HEK293 (cell line): ENCODE results near the gene PCDH9.

ENCODE experiments used
- CTCF ChIA-PET: fragments of 350-600 bp; formaldehyde crosslinking; extraction: SDS; loops from one replicate; lab custom pipeline; 2021; ENCODE audit warnings: antibody characterized with exemption; lab: Yijun Ruan, JAX
- POLR2A ChIA-PET: fragments of 300-600 bp; formaldehyde crosslinking; extraction: SDS; loops from one replicate; lab custom pipeline; 2020; ENCODE audit warnings: antibody characterized with exemption, inconsistent platforms; lab: Yijun Ruan, JAX
- H3K27ac ChIP-seq: fragments of 200-500 bp; sonication (Bioruptor generic); 2 replicates; pipeline ENCODE4 v1.5.1; 2014; ENCODE audit warnings: low read depth, low read length, control low read depth, inconsistent platforms; ENCODE audit errors: extremely low read depth
- H3K36me3 ChIP-seq, 2 experiments: fragments of 200-500 bp in 1 of 2; sonication (Bioruptor generic) in 1 of 2; 1 replicate in 1 of 2; 2 replicates in 1 of 2; pipeline ENCODE4 v1.5.1; 2014 to 2017; ENCODE audit warnings: inconsistent platforms in 2 of 2, low read length in 2 of 2; ENCODE audit not compliant: control insufficient read depth in 2 of 2, insufficient read depth in 1 of 2
- H3K4me1 ChIP-seq: fragments of 200-500 bp; sonication (Bioruptor generic); 2 replicates; pipeline ENCODE4 v1.5.1; 2014; ENCODE audit warnings: mild to moderate bottlenecking, low read length, inconsistent platforms; ENCODE audit not compliant: control insufficient read depth, insufficient read depth
- H3K4me3 ChIP-seq: 2 replicates; pipeline ENCODE4 v1.5.1; 2011; ENCODE audit warnings: low read depth, mild to moderate bottlenecking, control low read depth, low read length, moderate library complexity
- H3K9me3 ChIP-seq: fragments of 200-500 bp; sonication (Bioruptor generic); 2 replicates; pipeline ENCODE4 v1.5.1; 2014; ENCODE audit warnings: low read depth, low read length, inconsistent platforms; ENCODE audit not compliant: control insufficient read depth, insufficient read depth
- BCL11A ChIP-seq: fragments of 450-650 bp; formaldehyde crosslinking; IDR thresholded peaks from 2 replicates; pipeline ENCODE4 v1.5.1; 2016; ENCODE audit warnings: low read depth, missing biosample characterization, missing genetic modification characterization
- GLI2 ChIP-seq: fragments of 450-650 bp; formaldehyde crosslinking; IDR thresholded peaks from 2 replicates; pipeline ENCODE4; 2017; ENCODE audit warnings: missing biosample characterization, missing genetic modification characterization, low read depth, borderline replicate concordance
- RBAK ChIP-seq: fragments of 450-650 bp; formaldehyde crosslinking; IDR thresholded peaks from 2 replicates; pipeline ENCODE4 v1.5.1; 2016; ENCODE audit warnings: missing biosample characterization, missing genetic modification characterization
- YY2 ChIP-seq: fragments of 450-650 bp; formaldehyde crosslinking; IDR thresholded peaks from 2 replicates; pipeline ENCODE4 v1.5.1; 2016; ENCODE audit warnings: missing biosample characterization, missing genetic modification characterization
- ZBTB1 ChIP-seq: fragments of 450-650 bp; formaldehyde crosslinking; IDR thresholded peaks from 2 replicates; pipeline ENCODE4 v1.5.1; 2016; ENCODE audit warnings: missing biosample characterization, missing genetic modification characterization
- ZBTB20 ChIP-seq: fragments of 450-650 bp; formaldehyde crosslinking; IDR thresholded peaks from 2 replicates; pipeline ENCODE4 v1.5.1; 2016; ENCODE audit warnings: missing biosample characterization, missing genetic modification characterization
- ZNF132 ChIP-seq: fragments of 450-650 bp; formaldehyde crosslinking; IDR thresholded peaks from 2 replicates; pipeline ENCODE4 v1.5.1; 2017; ENCODE audit warnings: missing biosample characterization, missing genetic modification characterization, borderline replicate concordance
- ZNF2 ChIP-seq: fragments of 450-650 bp; formaldehyde crosslinking; IDR thresholded peaks from 2 replicates; pipeline ENCODE4 v1.5.1; 2016; ENCODE audit warnings: missing biosample characterization, missing genetic modification characterization
- ZNF214 ChIP-seq: fragments of 450-650 bp; formaldehyde crosslinking; IDR thresholded peaks from 2 replicates; pipeline ENCODE4 v1.5.1; 2017; ENCODE audit warnings: missing biosample characterization, mild to moderate bottlenecking, missing genetic modification characterization, borderline replicate concordance
- ZNF248 ChIP-seq: fragments of 450-650 bp; formaldehyde crosslinking; IDR thresholded peaks from 2 replicates; pipeline ENCODE4 v1.5.1; 2017; ENCODE audit warnings: missing biosample characterization, missing genetic modification characterization
- ZNF350 ChIP-seq: fragments of 450-650 bp; formaldehyde crosslinking; IDR thresholded peaks from 2 replicates; pipeline ENCODE4 v1.5.0; 2017; ENCODE audit warnings: missing biosample characterization, mild to moderate bottlenecking, missing genetic modification characterization
- ZNF37A ChIP-seq: fragments of 450-650 bp; IDR thresholded peaks from 2 replicates; pipeline ENCODE4 v1.5.1; 2018; ENCODE audit warnings: missing biosample characterization, missing genetic modification characterization
- ZNF416 ChIP-seq: fragments of 450-650 bp; formaldehyde crosslinking; IDR thresholded peaks from 2 replicates; pipeline ENCODE4 v1.5.1; 2016; ENCODE audit warnings: missing biosample characterization, missing genetic modification characterization
- ZNF426 ChIP-seq: fragments of 450-650 bp; formaldehyde crosslinking; IDR thresholded peaks from 2 replicates; pipeline ENCODE4 v1.5.1; 2017; ENCODE audit warnings: missing biosample characterization, missing genetic modification characterization, mild to moderate bottlenecking, inconsistent platforms, moderate library complexity
- ZNF501 ChIP-seq: fragments of 450-650 bp; formaldehyde crosslinking; IDR thresholded peaks from 2 replicates; pipeline ENCODE4 v1.5.1; 2016; ENCODE audit warnings: missing biosample characterization, missing genetic modification characterization
- ZNF558 ChIP-seq: fragments of 450-650 bp; formaldehyde crosslinking; IDR thresholded peaks from 2 replicates; pipeline ENCODE4 v1.5.1; 2016; ENCODE audit warnings: missing biosample characterization, missing genetic modification characterization
- ZNF654 ChIP-seq: fragments of 450-650 bp; formaldehyde crosslinking; IDR thresholded peaks from 2 replicates; pipeline ENCODE4 v1.5.1; 2016; ENCODE audit warnings: low read depth, missing biosample characterization, missing genetic modification characterization
- ZNF658 ChIP-seq: fragments of 450-650 bp; formaldehyde crosslinking; IDR thresholded peaks from 2 replicates; pipeline ENCODE4; 2016; ENCODE audit warnings: missing biosample characterization, missing genetic modification characterization
- ZNF677 ChIP-seq: fragments of 450-650 bp; IDR thresholded peaks from 2 replicates; pipeline ENCODE4 v1.5.0; 2018; ENCODE audit warnings: missing biosample characterization, mild to moderate bottlenecking, missing genetic modification characterization, moderate library complexity
- ZNF76 ChIP-seq: fragments of 450-650 bp; formaldehyde crosslinking; IDR thresholded peaks from 2 replicates; pipeline ENCODE4; 2016; ENCODE audit warnings: low read depth, missing biosample characterization, missing genetic modification characterization, borderline replicate concordance
- ZNF768 ChIP-seq: fragments of 450-650 bp; formaldehyde crosslinking; IDR thresholded peaks from 2 replicates; pipeline ENCODE4 v1.5.1; 2018; ENCODE audit warnings: missing biosample characterization, mild to moderate bottlenecking, missing genetic modification characterization
- ZNF830 ChIP-seq: fragments of 450-650 bp; IDR thresholded peaks from 2 replicates; pipeline ENCODE4 v1.5.0; 2018; ENCODE audit warnings: missing biosample characterization, missing genetic modification characterization, low read depth, mild to moderate bottlenecking, moderate library complexity
- TF ChIP-seq, protein P1 (sequence below): fragments of 450-650 bp; formaldehyde crosslinking; IDR thresholded peaks from 2 replicates; pipeline ENCODE4 v1.5.1; 2017; ENCODE audit warnings: missing biosample characterization, missing genetic modification characterization
- TF ChIP-seq, protein P2 (sequence below): fragments of 450-650 bp; formaldehyde crosslinking; IDR thresholded peaks from 2 replicates; pipeline ENCODE4 v1.5.1; 2016; ENCODE audit warnings: missing biosample characterization, missing genetic modification characterization
- TF ChIP-seq, protein P3 (sequence below): fragments of 450-650 bp; formaldehyde crosslinking; conservative IDR thresholded peaks from 2 replicates; pipeline ENCODE4 v1.5.1; 2016; ENCODE audit warnings: low read depth, missing biosample characterization, missing genetic modification characterization
- TF ChIP-seq, protein P4 (sequence below): fragments of 450-650 bp; formaldehyde crosslinking; IDR thresholded peaks from 2 replicates; pipeline ENCODE4 v1.5.1; 2016; ENCODE audit warnings: missing biosample characterization, missing genetic modification characterization, low read depth
- TF ChIP-seq, protein P5 (sequence below): fragments of 450-650 bp; formaldehyde crosslinking; IDR thresholded peaks from 2 replicates; pipeline ENCODE4 v1.5.1; 2016; ENCODE audit warnings: missing biosample characterization, missing genetic modification characterization

Gene PCDH9

DNA sequence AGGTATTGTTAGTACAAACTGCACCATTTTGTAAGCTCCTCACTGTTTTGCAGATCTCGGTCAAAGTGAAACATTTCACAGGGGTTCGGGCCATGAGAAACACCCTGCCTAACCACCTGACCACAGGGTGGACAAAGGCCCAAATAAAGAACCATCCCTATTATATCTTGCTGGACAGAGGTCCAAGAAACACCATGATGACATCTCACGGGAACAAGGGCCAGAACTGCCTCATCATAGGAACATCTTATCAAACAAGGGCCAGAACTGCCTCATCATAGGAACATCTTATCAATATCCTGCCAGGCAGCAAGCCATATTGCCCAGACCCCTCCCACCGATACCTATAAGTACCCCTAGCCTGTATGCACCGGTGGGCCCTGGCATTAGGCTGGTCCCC is 99.7 kb downstream of the PCDH9 start:
- TF ChIP-seq RBAK (tag by site-specific recombination) (no peak), ZNF830 (tag by site-specific recombination) (no peak), ZNF416 (no peak), ZNF658 (tag by site-specific recombination) (no peak), BCL11A (tag by site-specific recombination) (no peak), GLI2 (tag by site-specific recombination) (no peak), ZNF558 (tag by site-specific recombination) (no peak), ZBTB1 (tag by site-specific recombination) (no peak), ZNF76 (no peak), ZNF2 (tag by site-specific recombination) (no peak), ZNF677 (tag by site-specific recombination) (no peak), ZNF426 (tag by site-specific recombination) (no peak), ZNF214 (tag by site-specific recombination) (no peak), ZNF132 (no peak), ZNF501 (no peak), ZNF350 (tag by site-specific recombination) (no peak), ZNF654 (no peak)
- TF ChIP-seq, protein P1, sequence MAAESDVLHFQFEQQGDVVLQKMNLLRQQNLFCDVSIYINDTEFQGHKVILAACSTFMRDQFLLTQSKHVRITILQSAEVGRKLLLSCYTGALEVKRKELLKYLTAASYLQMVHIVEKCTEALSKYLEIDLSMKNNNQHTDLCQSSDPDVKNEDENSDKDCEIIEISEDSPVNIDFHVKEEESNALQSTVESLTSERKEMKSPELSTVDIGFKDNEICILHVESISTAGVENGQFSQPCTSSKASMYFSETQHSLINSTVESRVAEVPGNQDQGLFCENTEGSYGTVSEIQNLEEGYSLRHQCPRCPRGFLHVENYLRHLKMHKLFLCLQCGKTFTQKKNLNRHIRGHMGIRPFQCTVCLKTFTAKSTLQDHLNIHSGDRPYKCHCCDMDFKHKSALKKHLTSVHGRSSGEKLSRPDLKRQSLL (tag by site-specific recombination) = no peak
- TF ChIP-seq, protein P2, sequence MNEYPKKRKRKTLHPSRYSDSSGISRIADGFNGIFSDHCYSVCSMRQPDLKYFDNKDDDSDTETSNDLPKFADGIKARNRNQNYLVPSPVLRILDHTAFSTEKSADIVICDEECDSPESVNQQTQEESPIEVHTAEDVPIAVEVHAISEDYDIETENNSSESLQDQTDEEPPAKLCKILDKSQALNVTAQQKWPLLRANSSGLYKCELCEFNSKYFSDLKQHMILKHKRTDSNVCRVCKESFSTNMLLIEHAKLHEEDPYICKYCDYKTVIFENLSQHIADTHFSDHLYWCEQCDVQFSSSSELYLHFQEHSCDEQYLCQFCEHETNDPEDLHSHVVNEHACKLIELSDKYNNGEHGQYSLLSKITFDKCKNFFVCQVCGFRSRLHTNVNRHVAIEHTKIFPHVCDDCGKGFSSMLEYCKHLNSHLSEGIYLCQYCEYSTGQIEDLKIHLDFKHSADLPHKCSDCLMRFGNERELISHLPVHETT = no peak
- TF ChIP-seq, protein P3, sequence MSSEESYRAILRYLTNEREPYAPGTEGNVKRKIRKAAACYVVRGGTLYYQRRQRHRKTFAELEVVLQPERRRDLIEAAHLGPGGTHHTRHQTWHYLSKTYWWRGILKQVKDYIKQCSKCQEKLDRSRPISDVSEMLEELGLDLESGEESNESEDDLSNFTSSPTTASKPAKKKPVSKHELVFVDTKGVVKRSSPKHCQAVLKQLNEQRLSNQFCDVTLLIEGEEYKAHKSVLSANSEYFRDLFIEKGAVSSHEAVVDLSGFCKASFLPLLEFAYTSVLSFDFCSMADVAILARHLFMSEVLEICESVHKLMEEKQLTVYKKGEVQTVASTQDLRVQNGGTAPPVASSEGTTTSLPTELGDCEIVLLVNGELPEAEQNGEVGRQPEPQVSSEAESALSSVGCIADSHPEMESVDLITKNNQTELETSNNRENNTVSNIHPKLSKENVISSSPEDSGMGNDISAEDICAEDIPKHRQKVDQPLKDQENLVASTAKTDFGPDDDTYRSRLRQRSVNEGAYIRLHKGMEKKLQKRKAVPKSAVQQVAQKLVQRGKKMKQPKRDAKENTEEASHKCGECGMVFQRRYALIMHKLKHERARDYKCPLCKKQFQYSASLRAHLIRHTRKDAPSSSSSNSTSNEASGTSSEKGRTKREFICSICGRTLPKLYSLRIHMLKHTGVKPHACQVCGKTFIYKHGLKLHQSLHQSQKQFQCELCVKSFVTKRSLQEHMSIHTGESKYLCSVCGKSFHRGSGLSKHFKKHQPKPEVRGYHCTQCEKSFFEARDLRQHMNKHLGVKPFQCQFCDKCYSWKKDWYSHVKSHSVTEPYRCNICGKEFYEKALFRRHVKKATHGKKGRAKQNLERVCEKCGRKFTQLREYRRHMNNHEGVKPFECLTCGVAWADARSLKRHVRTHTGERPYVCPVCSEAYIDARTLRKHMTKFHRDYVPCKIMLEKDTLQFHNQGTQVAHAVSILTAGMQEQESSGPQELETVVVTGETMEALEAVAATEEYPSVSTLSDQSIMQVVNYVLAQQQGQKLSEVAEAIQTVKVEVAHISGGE (tag by site-specific recombination) = no peak
- no peaks in the 10 kb centered on the region for H3K36me3 ChIP-seq
- no peak overlapping the region for H3K4me3 ChIP-seq
- CTCF ChIA-PET = no interaction called here
- H3K27ac ChIP-seq = no peak overlapping the region
- POLR2A ChIA-PET = no interaction called here
- H3K9me3 ChIP-seq = no peaks in the 10 kb centered on the region
- no peaks in the 10 kb centered on the region for H3K4me1 ChIP-seq

DNA sequence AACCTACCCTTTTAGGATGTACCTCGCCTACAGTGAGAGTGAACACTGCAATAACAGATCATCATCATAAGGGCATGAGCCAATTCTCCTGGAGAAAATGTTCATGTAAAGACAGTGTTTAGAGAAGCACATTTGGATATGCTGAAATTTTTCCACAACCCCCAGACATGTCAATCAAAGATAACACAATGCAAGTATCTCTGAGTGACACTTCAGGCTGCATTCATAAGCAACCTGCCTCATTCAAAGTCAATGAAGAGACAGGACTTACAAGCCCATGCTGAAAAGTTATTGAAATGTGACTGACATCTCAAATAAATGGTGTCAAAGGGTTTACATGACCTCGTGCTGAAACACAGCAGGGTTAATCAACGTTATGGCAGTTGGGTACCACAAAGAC is 102.0 kb downstream of the PCDH9 start:
- H3K9me3 ChIP-seq = no peaks in the 10 kb centered on the region
- H3K36me3 ChIP-seq = no peaks in the 10 kb centered on the region
- ChIA-PET POLR2A (no interaction called here), CTCF (no interaction called here)
- H3K27ac ChIP-seq = no peak overlapping the region
- no peak overlapping the region for H3K4me3 ChIP-seq
- no peaks in the 10 kb centered on the region for H3K4me1 ChIP-seq
- TF ChIP-seq ZBTB20 (no peak), ZNF37A (no peak), ZNF768 (tag by site-specific recombination) (no peak), YY2 (tag by site-specific recombination) (no peak), ZNF248 (tag by site-specific recombination) (no peak)
- TF ChIP-seq, protein P4, sequence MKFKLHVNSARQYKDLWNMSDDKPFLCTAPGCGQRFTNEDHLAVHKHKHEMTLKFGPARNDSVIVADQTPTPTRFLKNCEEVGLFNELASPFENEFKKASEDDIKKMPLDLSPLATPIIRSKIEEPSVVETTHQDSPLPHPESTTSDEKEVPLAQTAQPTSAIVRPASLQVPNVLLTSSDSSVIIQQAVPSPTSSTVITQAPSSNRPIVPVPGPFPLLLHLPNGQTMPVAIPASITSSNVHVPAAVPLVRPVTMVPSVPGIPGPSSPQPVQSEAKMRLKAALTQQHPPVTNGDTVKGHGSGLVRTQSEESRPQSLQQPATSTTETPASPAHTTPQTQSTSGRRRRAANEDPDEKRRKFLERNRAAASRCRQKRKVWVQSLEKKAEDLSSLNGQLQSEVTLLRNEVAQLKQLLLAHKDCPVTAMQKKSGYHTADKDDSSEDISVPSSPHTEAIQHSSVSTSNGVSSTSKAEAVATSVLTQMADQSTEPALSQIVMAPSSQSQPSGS (tag by site-specific recombination) = no peak
- TF ChIP-seq, protein P5, sequence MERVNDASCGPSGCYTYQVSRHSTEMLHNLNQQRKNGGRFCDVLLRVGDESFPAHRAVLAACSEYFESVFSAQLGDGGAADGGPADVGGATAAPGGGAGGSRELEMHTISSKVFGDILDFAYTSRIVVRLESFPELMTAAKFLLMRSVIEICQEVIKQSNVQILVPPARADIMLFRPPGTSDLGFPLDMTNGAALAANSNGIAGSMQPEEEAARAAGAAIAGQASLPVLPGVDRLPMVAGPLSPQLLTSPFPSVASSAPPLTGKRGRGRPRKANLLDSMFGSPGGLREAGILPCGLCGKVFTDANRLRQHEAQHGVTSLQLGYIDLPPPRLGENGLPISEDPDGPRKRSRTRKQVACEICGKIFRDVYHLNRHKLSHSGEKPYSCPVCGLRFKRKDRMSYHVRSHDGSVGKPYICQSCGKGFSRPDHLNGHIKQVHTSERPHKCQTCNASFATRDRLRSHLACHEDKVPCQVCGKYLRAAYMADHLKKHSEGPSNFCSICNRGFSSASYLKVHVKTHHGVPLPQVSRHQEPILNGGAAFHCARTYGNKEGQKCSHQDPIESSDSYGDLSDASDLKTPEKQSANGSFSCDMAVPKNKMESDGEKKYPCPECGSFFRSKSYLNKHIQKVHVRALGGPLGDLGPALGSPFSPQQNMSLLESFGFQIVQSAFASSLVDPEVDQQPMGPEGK (tag by site-specific recombination) = no peak
